HG02981 (cell line): ENCODE measurements around the gene DHRS11.
"Not testable (repeated sequence)": the region's sequence is repeated elsewhere in the genome, so short reads cannot be mapped to it uniquely, and the experiment has no call there.

ENCODE experiments used
- ATAC-seq: cut with Tn5 transposase; IDR thresholded peaks from one replicate; pipeline ENCODE4 v1.9.1; 2021; ENCODE audit warnings: mild to moderate bottlenecking, moderate library complexity; ENCODE audit not compliant: unreplicated experiment

Gene DHRS11

GRCh38 chr17:36592716-36593321 is 1.1 kb downstream of the DHRS11 start:
- no peak for ATAC-seq

GRCh38 chr17:36593656-36594316 is 2.1 kb downstream of the DHRS11 start:
- no peak for ATAC-seq

GRCh38 chr17:36594626-36595401 is 3.1 kb downstream of the DHRS11 start:
- no peak for ATAC-seq

GRCh38 chr17:36597226-36597625 is 5.5 kb downstream of the DHRS11 start:
- no peak for ATAC-seq

DNA sequence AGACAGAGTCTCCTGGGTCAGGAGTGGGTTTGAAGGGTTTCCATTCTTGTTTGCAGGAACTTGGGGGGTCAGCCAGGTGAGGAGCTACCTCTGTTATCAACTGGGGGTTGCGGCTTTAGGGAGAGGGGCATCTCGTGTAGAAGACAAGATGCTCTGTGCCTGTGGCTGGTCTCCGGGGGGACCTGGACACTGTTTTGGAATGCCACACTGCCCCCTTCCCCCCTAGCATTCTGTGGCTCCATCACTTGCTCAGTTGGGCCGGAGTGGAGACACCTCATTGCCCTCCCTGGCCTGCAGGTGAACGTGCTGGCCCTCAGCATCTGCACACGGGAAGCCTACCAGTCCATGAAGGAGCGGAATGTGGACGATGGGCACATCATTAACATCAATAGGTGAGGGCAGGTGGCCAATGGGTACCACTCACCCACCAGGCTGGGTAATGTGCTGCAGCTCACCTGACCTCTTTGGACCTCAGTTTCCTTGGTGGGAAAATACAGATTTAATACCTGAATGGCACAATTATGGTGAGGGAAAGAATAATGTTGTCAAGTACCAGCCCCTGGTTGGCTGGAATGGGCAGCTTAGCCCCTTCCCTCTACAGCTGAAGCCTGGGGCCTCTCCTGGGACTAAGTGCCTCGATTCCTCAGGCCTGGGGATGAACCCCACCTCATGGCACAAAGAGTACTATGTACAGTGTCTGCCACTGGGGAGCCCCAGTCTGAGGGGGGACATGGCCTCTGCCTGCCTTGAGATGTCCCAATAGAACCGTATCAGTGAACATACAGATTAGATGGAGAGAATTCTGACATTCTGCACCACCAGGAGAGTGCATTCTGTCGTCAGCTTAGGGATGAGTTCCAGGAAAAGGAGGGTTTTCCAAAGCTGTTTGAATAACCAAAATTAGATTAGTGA is 6.4 kb downstream of the DHRS11 start:
- ATAC-seq, result no peak

GRCh38 chr17:36598951-36599401 is 7.3 kb downstream of the DHRS11 start:
- ATAC-seq, result no peak

DNA sequence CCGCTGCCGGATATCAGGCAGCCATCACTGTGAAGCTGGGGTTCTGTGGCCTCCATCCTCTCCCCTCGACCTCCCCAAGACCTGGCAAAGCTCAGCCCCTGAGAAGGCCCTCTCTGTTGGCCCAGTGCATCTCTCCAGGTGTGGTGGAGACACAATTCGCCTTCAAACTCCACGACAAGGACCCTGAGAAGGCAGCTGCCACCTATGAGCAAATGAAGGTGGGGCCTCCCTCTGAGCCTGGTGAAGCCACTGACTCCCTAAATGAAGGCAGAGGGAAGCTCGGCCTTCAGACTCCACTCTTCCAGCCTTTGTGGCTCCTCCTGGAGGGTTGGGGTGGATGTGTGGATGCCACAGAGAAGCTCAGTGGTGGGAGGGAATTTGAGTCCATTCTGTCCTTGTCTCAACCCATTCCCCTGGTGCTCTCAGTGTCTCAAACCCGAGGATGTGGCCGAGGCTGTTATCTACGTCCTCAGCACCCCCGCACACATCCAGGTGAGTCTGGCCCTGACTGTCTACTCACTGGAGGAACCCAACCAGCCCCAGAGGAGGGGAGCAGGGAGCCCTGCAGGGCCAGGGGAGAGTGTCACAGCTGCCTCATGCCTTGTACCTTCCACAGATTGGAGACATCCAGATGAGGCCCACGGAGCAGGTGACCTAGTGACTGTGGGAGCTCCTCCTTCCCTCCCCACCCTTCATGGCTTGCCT is 8.0 kb downstream of the DHRS11 start:
- no peak for ATAC-seq

DNA sequence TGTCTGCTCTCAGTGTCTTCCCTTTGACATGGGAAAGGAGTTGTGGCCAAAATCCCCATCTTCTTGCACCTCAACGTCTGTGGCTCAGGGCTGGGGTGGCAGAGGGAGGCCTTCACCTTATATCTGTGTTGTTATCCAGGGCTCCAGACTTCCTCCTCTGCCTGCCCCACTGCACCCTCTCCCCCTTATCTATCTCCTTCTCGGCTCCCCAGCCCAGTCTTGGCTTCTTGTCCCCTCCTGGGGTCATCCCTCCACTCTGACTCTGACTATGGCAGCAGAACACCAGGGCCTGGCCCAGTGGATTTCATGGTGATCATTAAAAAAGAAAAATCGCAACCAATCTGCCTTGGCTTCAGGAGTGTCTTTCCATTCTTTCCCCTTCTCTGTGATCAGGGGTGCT is 8.8 kb downstream of the DHRS11 start:
- ATAC-seq, result no peak

DNA sequence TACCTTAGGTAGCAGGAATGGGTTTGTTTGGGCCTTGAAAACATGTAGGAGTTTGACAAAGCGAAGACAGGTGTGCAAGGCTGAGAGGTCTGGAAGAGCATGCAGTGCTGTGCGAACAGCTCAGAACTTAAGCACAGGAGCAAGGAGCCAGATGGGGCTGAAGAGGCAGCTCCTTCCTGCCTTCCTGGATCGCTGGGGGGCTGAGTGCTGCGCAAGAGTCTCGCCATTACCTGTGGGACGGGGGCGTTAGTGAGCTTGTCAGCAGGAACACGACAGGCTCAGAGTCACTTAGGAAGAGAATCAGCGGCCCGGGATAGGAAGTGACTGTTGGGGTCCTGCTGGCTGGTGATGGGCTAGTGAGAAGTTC is 9.2 kb downstream of the DHRS11 start:
- ATAC-seq, result no peak

DNA sequence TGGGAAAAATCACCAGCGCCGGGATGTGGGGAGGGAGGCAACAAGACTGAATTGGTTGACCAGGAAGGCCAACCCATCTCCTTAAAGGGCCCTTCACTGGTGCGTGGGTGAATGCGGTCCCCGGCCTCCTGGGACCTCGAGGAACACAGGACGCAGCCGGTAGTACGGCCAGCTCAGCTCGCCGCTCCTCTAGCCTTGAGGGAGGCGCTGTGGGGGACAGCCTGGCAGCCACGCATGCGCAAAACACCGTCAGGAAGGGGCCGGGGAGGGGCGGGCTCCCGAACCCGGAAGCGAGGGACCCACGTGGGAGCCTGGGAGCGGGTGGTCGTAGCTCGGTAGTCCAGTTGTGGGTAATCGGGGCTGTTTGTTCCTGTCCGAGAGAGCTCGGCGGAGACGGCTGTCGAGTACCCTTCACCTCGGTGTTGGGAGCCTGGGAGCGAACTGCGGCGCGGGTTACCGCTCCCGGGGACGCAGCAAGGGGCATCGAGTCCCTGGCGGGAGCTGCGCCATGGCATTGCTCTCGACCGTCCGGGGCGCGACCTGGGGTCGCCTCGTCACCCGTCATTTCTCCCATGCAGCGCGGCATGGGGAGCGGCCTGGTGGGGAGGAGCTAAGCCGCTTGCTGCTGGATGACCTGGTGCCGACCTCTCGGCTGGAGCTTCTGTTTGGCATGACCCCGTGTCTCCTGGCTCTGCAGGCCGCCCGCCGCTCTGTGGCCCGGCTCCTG is 9.8 kb downstream of the DHRS11 start, which contains the start of gene MRM1:
MRM1 (plus strand) TSS at position 281 of the 727 bp plus-strand sequence; CDS start at position 509, 228 bp downstream.
- peak; percentile 76 for ATAC-seq

GRCh38 chr17:36602030-36602748 is 10.5 kb downstream of the DHRS11 start:
- peak; percentile 15 for ATAC-seq

DNA sequence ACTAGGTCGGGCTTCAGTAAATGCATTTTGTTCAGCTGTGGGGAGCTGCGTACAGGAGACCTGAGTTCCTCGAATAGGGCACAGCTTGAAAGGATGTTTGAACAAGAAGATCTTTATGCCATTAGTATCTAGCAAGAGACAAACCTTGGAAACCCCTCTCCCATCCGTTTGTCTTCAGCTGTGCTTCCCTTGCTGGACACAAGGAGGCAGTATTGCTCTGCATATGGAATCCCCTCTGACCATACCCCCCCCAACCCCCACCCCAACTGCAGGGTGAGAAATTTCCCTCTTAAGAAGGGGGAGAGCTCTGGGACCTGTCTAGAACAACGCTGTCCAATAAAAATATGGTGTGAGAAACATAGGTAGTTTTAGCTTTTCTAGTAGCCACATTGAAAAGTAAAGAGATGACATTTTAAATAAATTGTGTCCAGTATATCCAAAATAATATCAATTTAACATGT is 11.3 kb downstream of the DHRS11 start:
- no peak for ATAC-seq

- ATAC-seq, result not testable (repeated sequence)
Measured at GRCh38 chr17:36605028-36605427, 13.3 kb downstream of the DHRS11 start.

- ATAC-seq, result no peak
Measured at GRCh38 chr17:36608280-36608679, 16.6 kb downstream of the DHRS11 start.

- no peak for ATAC-seq
Measured at GRCh38 chr17:36608794-36609497, 17.3 kb downstream of the DHRS11 start.

DNA sequence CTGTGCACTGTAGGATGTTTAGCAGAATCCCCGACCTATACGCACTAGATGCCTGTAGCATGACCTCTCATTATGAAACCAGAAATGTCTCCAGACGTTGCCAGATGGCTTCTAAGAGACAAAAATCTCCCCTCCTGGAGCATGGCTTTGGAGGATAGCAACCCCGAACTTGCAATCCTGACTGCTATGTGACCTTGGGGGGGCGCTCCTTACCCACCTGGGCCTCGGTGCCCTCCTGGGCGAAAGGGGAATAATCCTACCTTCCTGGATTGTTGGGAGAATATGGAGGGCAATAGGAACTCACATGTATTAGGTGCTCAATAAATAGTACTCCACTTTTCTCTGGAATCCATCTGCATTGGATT is 17.8 kb downstream of the DHRS11 start:
- ATAC-seq, result no peak

DNA sequence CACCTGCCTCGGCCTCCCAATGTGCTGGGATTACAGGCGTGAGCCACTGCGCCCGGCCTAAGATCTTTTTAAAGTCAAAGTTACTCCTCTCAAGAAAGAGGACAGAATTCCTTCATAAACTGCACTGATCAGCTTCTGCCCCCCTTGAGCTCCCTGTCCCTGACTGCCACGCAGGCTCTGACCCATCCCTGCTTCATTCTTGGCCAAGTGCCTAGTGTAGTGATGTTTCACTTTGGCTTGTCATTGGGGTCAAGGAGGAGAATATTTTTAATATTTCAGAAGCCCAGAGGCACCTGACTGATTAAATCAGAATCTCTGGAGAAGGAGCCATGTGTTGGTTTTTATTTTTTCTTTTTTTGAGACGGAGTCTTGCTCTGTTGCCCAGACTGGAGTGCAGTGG is 18.8 kb downstream of the DHRS11 start:
- no peak for ATAC-seq

DNA sequence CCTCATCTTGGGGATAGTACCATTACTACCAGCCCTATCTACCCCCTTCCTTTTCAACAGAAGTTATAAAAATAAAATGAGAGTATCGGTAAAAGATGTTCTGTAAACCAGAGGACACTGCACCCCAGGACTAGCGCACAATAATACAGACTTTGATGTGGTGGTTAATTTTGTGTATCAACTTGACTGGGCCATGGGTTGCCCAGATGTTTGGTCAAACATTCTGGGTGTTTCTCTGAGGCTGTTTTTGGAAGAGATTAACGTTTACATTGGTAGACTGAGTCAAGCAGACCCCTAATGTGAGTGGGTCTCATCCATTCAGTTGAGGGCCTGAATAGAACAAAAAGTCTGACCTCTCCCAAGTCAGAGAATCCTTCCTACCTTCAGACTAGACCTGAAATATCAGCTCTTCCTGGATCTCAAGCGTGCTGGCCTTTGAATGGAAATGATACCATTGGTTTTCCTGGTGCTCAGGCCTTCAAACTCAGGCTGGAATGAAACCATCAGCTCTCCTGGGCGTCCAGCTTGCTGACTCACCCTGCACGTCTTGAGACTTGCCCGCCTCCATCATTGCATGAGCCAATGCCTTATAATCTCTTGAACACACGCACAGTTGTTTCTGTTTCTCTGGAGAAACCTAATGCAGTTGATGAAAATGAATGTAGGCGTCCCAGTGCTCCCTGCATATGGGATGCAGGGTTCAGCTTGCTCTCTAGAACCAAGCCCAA is 19.8 kb downstream of the DHRS11 start:
- no peak for ATAC-seq
